ENCODE measurements around the gene TRDN. TPM values are rescaled to one million over a fixed set of nuclear protein-coding genes. Genes with fewer than 3 reads are reported as not detected.
"Not testable (repeated sequence)": the region's sequence is repeated elsewhere in the genome, so short reads cannot be mapped to it uniquely, and the experiment has no call there.

Gene TRDN
- total RNA-seq, 1 donor from 2014 or later, result 370 TPM

DNA sequence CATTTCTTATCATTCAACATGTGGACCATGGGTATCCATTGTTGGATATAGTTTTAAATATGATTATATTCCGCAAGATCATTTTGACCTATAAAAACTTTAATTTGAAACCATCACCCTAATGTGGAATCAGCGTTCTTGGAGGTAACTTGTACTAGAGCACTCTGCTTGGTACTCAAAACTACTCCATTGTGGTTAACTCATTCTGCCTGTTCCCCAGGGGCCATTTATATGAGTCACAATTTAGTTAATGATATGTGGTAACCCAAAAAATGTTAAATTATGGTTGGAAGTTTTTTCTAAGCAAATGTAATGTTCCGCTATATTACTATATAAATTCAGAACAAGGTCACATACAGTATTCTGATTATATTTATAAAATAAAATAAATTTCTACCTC is 109.3 kb downstream of the TRDN start:
- DNase-seq (no peak), ATAC-seq (ENCODE audit: poor library complexity) (no peak)
- intact Hi-C loops (cut with DNase I), result no loop called here

DNA sequence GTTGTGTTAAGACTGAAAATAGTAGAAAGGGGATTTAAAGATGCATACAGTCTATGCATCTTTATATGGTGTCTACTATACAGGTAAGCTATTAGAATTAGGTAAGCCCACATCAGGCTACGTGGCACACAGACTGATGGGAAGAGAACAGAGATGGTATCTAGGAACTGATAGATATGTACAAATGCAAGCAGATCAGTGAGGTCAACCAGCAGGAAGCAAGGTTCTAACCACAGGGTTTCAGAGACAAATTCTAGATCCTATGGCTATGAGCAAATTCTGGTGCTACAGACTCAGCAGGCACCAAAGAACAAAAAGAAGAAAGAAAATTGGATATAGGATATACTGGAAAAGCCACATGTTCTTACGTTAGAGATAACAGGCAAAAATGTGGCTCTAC is 110.6 kb downstream of the TRDN start:
- ATAC-seq (ENCODE audit: poor library complexity) (no peak), DNase-seq (no peak)
- intact Hi-C loops (cut with DNase I), result no loop called here

DNA sequence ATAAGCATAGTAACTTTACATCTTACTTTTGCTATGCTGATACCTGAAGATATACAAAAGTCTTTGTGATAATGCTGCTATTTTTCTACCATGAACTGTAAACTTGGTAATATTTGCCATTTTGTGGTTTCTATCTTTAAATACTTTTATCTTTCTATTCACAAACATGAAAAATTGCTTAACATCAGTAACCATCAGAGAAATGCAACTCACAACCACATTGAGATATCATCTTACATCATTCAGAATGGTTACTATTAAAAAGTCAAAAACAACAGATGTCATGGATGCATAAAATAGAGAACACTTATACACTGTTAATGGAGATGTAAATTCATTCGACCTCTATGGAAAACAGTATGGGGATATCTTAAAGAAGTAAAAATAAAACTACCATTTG is 112.0 kb downstream of the TRDN start:
- intact Hi-C loops (cut with DNase I), result no loop called here
- ATAC-seq (ENCODE audit: poor library complexity), result no peak
- DNase-seq, result no peak

DNA sequence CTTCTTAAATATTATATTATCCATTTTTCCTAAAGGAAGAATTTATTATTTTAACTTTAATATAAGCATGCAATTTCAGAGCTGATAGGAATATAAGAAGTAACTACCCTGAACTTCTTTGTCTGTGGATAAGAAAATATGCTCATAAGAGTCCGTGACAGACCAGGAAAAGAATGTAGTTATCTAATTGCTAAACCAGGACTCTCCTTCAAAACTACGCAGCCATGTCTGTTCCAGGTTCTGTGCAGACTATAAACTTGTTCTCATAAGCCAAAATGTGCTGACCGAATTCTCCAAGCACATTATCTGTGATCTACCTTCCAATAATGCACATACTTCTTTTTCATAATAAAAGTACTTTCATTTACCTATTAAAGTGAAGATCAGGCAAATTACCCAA is 116.5 kb downstream of the TRDN start:
- DNase-seq, result no peak
- peak; percentile 69 for ATAC-seq (ENCODE audit: poor library complexity)
- intact Hi-C loops (cut with DNase I), result no loop called here

DNA sequence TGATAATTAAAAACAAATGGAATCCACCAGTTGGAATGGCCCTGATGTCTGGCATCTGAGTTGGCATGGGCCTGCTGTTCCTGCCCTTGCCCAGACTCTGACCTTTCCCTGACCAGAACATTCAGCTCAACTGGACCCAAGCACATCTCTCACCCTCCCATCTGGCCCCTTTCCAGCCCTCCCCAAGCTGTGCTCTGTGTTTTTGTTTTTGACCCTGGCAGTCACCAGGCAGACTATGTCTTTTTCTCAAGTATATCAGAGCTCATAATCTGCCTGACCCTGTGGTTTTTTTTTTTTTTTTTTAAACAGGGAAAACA is 117.6 kb downstream of the TRDN start:
- ATAC-seq (ENCODE audit: poor library complexity) (peak; percentile 93), DNase-seq (peak; percentile 87)
- intact Hi-C loops (cut with DNase I), result no loop called here

- peak; percentile 41 for DNase-seq
- intact Hi-C loops (cut with DNase I), result no loop called here
- peak; percentile 16 for ATAC-seq (ENCODE audit: poor library complexity)
Measured at GRCh38 chr6:123518441-123519188, 118.1 kb downstream of the TRDN start.

- no peak for ATAC-seq (ENCODE audit: poor library complexity)
- intact Hi-C loops (cut with DNase I), result no loop called here
Measured at GRCh38 chr6:123515715-123516114, 121.0 kb downstream of the TRDN start.

GRCh38 chr6:123509112-123509511 is 127.6 kb downstream of the TRDN start:
- DNase-seq, result no peak
- intact Hi-C loops (cut with DNase I), result no loop called here
- no peak for ATAC-seq (ENCODE audit: poor library complexity)

More at GRCh38 chr6:123515715-123516114, 121.0 kb downstream of the TRDN start:
- DNase-seq, result no peak

- ATAC-seq (ENCODE audit: poor library complexity) (no peak), DNase-seq (no peak)
- intact Hi-C loops (cut with DNase I), result no loop called here
Measured at GRCh38 chr6:123508290-123508689, 128.5 kb downstream of the TRDN start.

GRCh38 chr6:123507582-123507981 is 129.2 kb downstream of the TRDN start:
- ATAC-seq (ENCODE audit: poor library complexity), result no peak
- intact Hi-C loops (cut with DNase I), result no loop called here
- DNase-seq, result no peak

DNA sequence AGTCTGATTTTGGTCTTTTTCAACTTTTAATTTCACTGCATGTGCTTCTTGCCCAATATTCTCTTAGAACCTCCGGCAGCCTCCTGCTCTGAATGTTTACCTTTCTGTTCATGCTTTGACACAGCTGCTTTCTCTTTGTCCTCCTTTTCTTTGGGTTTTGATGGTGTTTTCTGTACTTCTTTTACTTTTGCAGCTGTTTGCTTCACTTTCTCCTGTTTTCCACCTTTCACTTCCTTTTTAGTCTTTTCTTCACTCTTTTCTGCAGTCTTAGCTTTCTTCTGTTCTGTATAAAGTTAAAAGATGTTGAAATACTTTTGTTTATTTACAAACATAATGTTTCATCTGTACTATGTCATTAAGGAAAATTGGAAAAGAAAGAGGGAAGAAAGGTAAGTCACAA is 133.1 kb downstream of the TRDN start:
- DNase-seq (no peak), ATAC-seq (ENCODE audit: poor library complexity) (no peak)
- intact Hi-C loops (cut with DNase I), result no loop called here

DNA sequence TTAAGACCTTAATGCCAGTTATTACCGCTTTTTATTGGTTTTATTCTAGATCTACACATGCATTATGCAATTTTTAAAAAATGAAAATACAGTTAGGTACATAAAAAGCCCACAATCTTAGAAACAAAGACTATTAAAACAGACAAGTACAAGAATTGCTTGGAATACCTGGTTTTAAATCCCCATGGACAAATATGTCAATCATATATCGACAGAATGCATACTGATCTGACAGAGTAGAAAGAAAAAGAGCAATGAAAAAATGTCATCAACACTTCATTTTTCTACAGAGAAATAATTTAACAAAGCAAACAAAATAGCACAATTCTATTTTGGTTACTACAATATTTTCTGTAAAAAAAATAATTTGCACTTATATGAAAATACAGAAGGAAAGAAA is 139.7 kb downstream of the TRDN start:
- no peak for DNase-seq
- ATAC-seq (ENCODE audit: poor library complexity), result no peak
- intact Hi-C loops (cut with DNase I), result no loop called here

DNA sequence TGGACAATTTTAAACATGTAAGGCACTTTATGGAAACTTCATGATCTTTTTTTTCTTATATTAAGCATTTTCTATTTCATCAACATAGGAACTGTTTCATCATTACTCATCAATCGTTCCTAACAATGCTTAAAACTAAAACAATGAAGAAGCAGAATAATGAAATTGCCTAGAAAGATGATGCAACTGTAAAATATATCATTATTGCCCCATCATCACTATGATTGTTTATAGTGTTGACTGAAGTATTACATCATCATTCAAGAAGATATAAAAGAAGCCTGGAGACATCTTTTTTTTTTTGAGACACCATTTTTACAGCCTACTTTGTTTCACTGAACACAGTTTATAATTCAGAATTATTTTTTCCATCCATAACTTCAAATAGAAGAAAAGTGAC is 147.2 kb downstream of the TRDN start:
- ATAC-seq (ENCODE audit: poor library complexity), result no peak
- DNase-seq, result no peak
- intact Hi-C loops (cut with DNase I), result no loop called here

DNA sequence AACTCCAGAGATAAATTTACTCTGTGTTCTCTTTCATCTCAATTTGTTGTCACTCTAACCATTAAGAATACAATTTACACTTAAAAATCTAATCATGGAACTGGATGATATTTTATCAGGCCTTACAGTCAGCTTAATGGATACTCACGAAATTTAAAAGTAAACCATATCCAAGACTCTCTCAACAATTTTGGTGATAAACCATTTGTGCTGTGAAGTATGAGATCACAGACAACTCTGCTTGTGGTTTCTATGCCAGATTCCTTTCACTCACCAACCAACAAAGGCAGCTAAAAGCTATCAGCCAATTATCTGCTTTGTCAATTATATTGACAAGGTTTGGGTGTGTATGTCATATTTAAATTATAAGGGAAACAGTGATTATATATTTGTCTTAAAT is 155.8 kb downstream of the TRDN start:
- ATAC-seq (ENCODE audit: poor library complexity) (no peak), DNase-seq (no peak)
- intact Hi-C loops (cut with DNase I), result no loop called here

DNA sequence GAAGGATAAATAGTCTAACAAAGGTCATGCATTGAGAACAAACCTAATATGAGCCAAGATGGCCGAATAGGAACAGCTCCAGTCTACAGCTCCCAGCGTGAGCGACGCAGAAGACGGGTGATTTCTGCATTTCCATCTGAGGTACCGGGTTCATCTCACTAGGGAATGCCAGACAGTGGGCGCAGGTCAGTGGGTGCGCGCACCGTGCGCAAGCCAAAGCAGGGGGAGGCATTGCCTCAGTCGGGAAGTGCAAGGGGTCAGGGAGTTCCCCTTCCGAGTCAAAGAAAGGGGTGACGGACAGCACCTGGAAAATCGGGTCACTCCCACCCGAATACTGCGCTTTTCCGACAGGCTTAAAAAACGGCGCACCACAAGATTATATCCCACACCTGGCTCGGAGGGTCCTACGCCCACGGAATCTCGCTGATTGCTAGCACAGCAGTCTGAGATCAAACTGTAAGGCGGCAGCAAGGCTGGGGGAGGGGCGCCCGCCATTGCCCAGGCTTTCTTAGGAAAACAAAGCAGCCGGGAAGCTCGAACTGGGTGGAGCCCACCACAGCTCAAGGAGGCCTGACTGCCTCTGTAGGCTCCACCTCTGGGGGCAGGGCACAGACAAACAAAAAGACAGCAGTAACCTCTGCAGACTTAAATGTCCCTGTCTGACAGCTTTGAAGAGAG is 164.6 kb downstream of the TRDN start:
- ATAC-seq (ENCODE audit: poor library complexity); intact Hi-C loops (cut with DNase I); DNase-seq: not testable (repeated sequence)

GRCh38 chr6:123467392-123467791 is 169.4 kb downstream of the TRDN start:
- no peak for DNase-seq
- intact Hi-C loops (cut with DNase I), result no loop called here
- peak; percentile 32 for ATAC-seq (ENCODE audit: poor library complexity)

DNA sequence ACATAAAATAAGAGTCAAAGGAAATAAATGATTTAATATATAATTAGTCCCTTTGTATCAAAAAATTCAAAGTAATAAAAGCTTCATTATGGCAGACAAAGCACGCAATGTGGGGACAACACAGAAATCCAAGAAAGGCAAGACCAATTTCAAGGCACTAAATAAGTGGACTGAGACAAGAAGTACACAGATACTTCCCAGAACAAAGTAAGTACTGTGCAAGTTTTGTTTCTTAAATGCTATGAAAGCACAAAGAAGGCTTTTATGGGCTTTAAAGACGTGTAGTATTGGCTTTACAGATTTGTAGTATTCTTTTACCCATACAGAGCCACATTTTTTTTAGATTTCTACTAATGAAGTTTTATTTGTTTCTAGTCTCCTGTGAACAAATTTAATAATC is 174.6 kb downstream of the TRDN start:
- intact Hi-C loops (cut with DNase I), result no loop called here
- no peak for ATAC-seq (ENCODE audit: poor library complexity)

GRCh38 chr6:123458218-123458617 is 178.5 kb downstream of the TRDN start:
- ATAC-seq (ENCODE audit: poor library complexity), result no peak
- intact Hi-C loops (cut with DNase I), result no loop called here
- DNase-seq, result no peak

More for the DNA sequence above, 174.6 kb downstream of the TRDN start:
- DNase-seq, result no peak

DNA sequence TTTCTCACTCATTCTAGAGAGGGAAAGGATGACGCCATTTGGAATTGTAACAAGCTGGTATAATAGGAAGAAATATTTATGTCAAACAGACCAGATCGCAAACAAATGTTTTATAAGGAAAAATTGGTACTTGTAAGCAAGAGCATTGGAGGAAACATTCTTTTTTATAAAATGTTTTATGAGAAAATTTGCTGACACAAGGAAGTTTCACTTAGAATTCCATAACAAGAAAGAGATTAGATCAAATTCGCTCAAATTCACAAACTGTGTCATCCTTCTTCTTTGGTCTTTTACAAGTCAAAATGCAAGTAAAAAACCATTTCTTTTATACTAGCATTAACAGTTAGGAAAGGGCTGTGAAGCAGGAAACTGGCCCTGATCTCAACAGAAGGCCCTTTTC is 179.9 kb downstream of the TRDN start:
- DNase-seq, result no peak
- no peak for ATAC-seq (ENCODE audit: poor library complexity)
- intact Hi-C loops (cut with DNase I), result no loop called here

GRCh38 chr6:123454448-123454847 is 182.3 kb downstream of the TRDN start:
- DNase-seq (no peak), ATAC-seq (ENCODE audit: poor library complexity) (peak; percentile 52)
- intact Hi-C loops (cut with DNase I), result no loop called here

DNA sequence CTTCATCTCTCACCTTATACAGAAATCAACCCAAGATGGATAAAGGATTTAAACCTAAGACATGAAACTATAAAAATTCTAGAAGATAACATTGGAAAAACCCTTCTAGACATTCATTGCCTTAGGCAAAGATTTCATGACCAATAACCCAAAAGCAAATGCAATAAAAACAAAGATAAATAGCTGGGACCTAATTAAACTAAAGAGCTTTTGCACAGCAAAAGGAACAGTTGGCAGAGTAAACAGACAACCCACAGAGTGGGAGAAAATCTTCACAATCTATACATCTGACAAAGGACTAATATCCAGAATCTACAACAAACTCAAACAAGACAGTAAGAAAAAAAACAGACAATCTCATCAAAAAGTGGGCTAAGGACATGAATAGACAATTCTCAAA is 183.7 kb downstream of the TRDN start:
- intact Hi-C loops (cut with DNase I); ATAC-seq (ENCODE audit: poor library complexity); DNase-seq: not testable (repeated sequence)

Data from Right ventricle myocardium superior (tissue), 1 donor.